K562 (cell line): ENCODE data around the gene LZTS3. TPM values are rescaled to one million over a fixed set of nuclear protein-coding genes. Genes with fewer than 3 reads are reported as not detected.

Experiments
- ATAC-seq: fragments of 200-7000 bp; cut with Tn5 transposase; 3 replicates; pipeline ENCODE4 v1.9.1; 2020; ENCODE audit warnings: moderate library complexity
- BruUV-seq: library from RNA; stranded (reverse); fragments of 400-500 nt; replicated peaks from 2 replicates; lab custom pipeline; 2021; lab: Mats Ljungman, UMichigan
- CTCF ChIA-PET: fragments of 300-600 bp; formaldehyde crosslinking; extraction: SDS; loops from one replicate; lab custom pipeline; 2021; ENCODE audit warnings: low intra/inter-chr PET ratio; lab: Yijun Ruan, JAX
- POLR2A ChIA-PET: fragments of 300-600, 350-650 bp; sonication (Branson Sonifier 250); formaldehyde crosslinking; extraction: SDS; loops from one replicate; lab custom pipeline; 2021; ENCODE audit warnings: antibody characterized with exemption, inconsistent platforms; lab: Yijun Ruan, JAX
- DNase-seq, 4 experiments: peaks; one replicate each; pipeline versions ENCODE4 v3.0.0 to v3.0.0-alpha.2; 2011 to 2018; ENCODE audit warnings: low spot score in 3 of 4, mixed read lengths in 3 of 4; ENCODE audit errors: extremely low read depth in 1 of 4
- FAIRE-seq: peaks from 2 replicates; lab custom pipeline; 2011; peaks lifted over from hg19 to GRCh38; lab: Jason Lieb, UNC
- H2AFZ ChIP-seq: 2 replicates; pipeline ENCODE4 v1.6.0; 2011; ENCODE audit warnings: low read depth, low read length, control low read depth, inconsistent platforms
- H3K27ac ChIP-seq: fragments of 200-600 bp; 3 replicates; pipeline ENCODE4 v1.8.0; 2011; ENCODE audit warnings: low read depth, mild to moderate bottlenecking, control low read depth, inconsistent platforms, low read length, moderate library complexity, mixed read lengths; ENCODE audit errors: extremely low read depth
- H3K27me3 ChIP-seq, 2 experiments: fragments of 300-600 bp in 1 of 2; 2 replicates in 1 of 2; 3 replicates in 1 of 2; pipeline versions ENCODE4 v1.6.0 to v1.8.0; 2011; ENCODE audit warnings: inconsistent platforms in 2 of 2, low read length in 2 of 2, mild to moderate bottlenecking in 1 of 2, mixed read lengths in 1 of 2, moderate library complexity in 1 of 2; ENCODE audit not compliant: control insufficient read depth in 2 of 2, insufficient read depth in 2 of 2
- H3K36me3 ChIP-seq: fragments of 300-600 bp; 3 replicates; pipeline ENCODE4 v1.8.0; 2011; ENCODE audit warnings: mild to moderate bottlenecking, low read length, inconsistent platforms; ENCODE audit not compliant: control insufficient read depth, insufficient read depth
- H3K4me1 ChIP-seq, 2 experiments: fragments of 200-600 bp in 1 of 2; replicated peaks in 1 of 2; 2 replicates in 1 of 2; 3 replicates in 1 of 2; pipeline versions ENCODE4 v1.5.1 to v1.8.0; 2011; ENCODE audit warnings: inconsistent platforms in 2 of 2, low read length in 2 of 2, mild to moderate bottlenecking in 1 of 2, mixed read lengths in 1 of 2, moderate library complexity in 1 of 2; ENCODE audit not compliant: control insufficient read depth in 2 of 2, insufficient read depth in 2 of 2
- H3K4me2 ChIP-seq: 2 replicates; pipeline ENCODE4 v1.6.1; 2011; ENCODE audit warnings: low read length, control low read depth, inconsistent platforms, mixed read lengths; ENCODE audit not compliant: insufficient read depth
- H3K4me3 ChIP-seq: fragments of 200-600 bp; sonication (generic), shearing (Covaris generic); 2 replicates; pipeline ENCODE4 v1.5.1; 2016; ENCODE audit warnings: control low read depth, inconsistent platforms
- H3K79me2 ChIP-seq: fragments of 200-600 bp; 3 replicates; pipeline ENCODE4 v1.8.0; 2011; ENCODE audit warnings: low read length, inconsistent platforms; ENCODE audit not compliant: control insufficient read depth, insufficient read depth
- H3K9ac ChIP-seq, 2 experiments: 2 replicates each; pipeline versions ENCODE4 v1.6.0 to v1.6.1; 2011; ENCODE audit warnings: low read depth in 2 of 2, low read length in 2 of 2, control low read depth in 1 of 2, inconsistent platforms in 1 of 2, mild to moderate bottlenecking in 1 of 2, mixed read lengths in 1 of 2; ENCODE audit not compliant: insufficient read depth in 1 of 2
- H3K9me1 ChIP-seq: one replicate; pipeline ENCODE4 v1.6.0; 2011; ENCODE audit warnings: inconsistent platforms, mild to moderate bottlenecking, low read length, moderate library complexity; ENCODE audit not compliant: control insufficient read depth, insufficient read depth
- H3K9me3 ChIP-seq: replicated peaks from 2 replicates; pipeline ENCODE4 v1.5.1; 2011; ENCODE audit warnings: low read depth, low read length, inconsistent platforms; ENCODE audit not compliant: control insufficient read depth, insufficient read depth
- H4K20me1 ChIP-seq: replicated peaks from 2 replicates; pipeline ENCODE4 v1.6.1; 2011; ENCODE audit warnings: low read length, inconsistent platforms, mixed read lengths; ENCODE audit not compliant: control insufficient read depth, insufficient read depth
- CREBBP ChIP-seq: IDR thresholded peaks from one replicate; pipeline ENCODE4 v1.6.1; 2012; ENCODE audit warnings: low read depth, mild to moderate bottlenecking, control low read depth, inconsistent platforms, low read length
- CTBP1 ChIP-seq: fragments of 450-650 bp; IDR thresholded peaks from 2 replicates; pipeline ENCODE4 v1.6.1; 2016; ENCODE audit warnings: borderline replicate concordance
- DNMT1 ChIP-seq: fragments of 450-650 bp; IDR thresholded peaks from 2 replicates; pipeline ENCODE4 v1.6.1; 2016; ENCODE audit warnings: antibody characterized with exemption, mild to moderate bottlenecking
- KAT7 ChIP-seq: sonication (generic); formaldehyde crosslinking; IDR thresholded peaks from 2 replicates; pipeline ENCODE4 v1.8.0; 2022; ENCODE audit warnings: missing genetic modification reagents, mild to moderate bottlenecking, borderline replicate concordance
- PML ChIP-seq: IDR thresholded peaks from 2 replicates; pipeline ENCODE4 v1.6.1; 2012; ENCODE audit warnings: low read length, inconsistent platforms
- RFX7 ChIP-seq: fragments of 250-450 bp; sonication (Bioruptor Pico); IDR thresholded peaks from 2 replicates; pipeline ENCODE4 v1.5.1; 2021; ENCODE audit warnings: mild to moderate bottlenecking
- TEAD4 ChIP-seq, 2 experiments: sonication (generic) in 1 of 2; formaldehyde crosslinking in 1 of 2; IDR thresholded peaks; 2 replicates each; pipeline versions ENCODE4 v1.6.1 to v1.8.0; 2012 to 2022; ENCODE audit warnings: borderline replicate concordance in 1 of 2, inconsistent platforms in 1 of 2, low read length in 1 of 2, mild to moderate bottlenecking in 1 of 2, missing genetic modification reagents in 1 of 2
- ZC3H8 ChIP-seq: fragments of 450-650 bp; IDR thresholded peaks from 2 replicates; pipeline ENCODE4 v1.6.1; 2017
- ZKSCAN8 ChIP-seq: fragments of 200-800 bp; sonication (Bioruptor generic); IDR thresholded peaks from 2 replicates; pipeline ENCODE4 v1.6.1; 2016; ENCODE audit warnings: missing genetic modification characterization, missing compliant biosample characterization
- ZNF212 ChIP-seq: fragments of 450-650 bp; formaldehyde crosslinking; IDR thresholded peaks from 2 replicates; pipeline ENCODE4 v1.4.0; 2020; ENCODE audit warnings: mild to moderate bottlenecking
- ZNF583 ChIP-seq: fragments of 250-450 bp; sonication (Bioruptor Pico); IDR thresholded peaks from 2 replicates; pipeline ENCODE4 v1.4.0; 2020
- ZSCAN29 ChIP-seq: fragments of 450-650 bp; IDR thresholded peaks from 2 replicates; pipeline ENCODE4 v1.6.1; 2017
- WGBS: fragments of 100-300 bp; shearing (Covaris generic); methylation state at CpG from one replicate; pipeline ENCODE4 v1.1.6; 2016; ENCODE audit warnings: low coverage, mixed read lengths; ENCODE audit not compliant: insufficient coverage; ENCODE audit errors: missing lambda C conversion rate; 5-methylcytosine and 5-hydroxymethylcytosine counted together
- in situ Hi-C: fragments of 300-500 bp; cut with MboI; formaldehyde crosslinking; loops from 4 replicates; pipeline ENCODE4 v1.15.0; 2018; ENCODE audit warnings: inconsistent platforms, mixed read lengths
- intact Hi-C: fragments of 100-400 bp; cut with micrococcal nuclease; formaldehyde crosslinking; loops from 2 replicates; pipeline ENCODE4 v1.14.2; 2022
- polyA plus RNA-seq, 8 experiments: library from polyadenylated mRNA; depleted of rRNA in 4 of 8; stranded (reverse) in 5 of 8; unstranded in 3 of 8; fragments of >200 nt; fragmentation: Nextera tagmentation in 2 of 8; fragmentation: Illumina TruSeq in 1 of 8; extraction: Ambion mirVana in 2 of 8; extraction: Trizol in 1 of 8; gene quantifications; 2 replicates each; pipeline versions ENCODE4 v1.2.1 to v1.2.3, GENCODE V29; 2011 to 2014; ENCODE audit warnings: inconsistent platforms in 1 of 8, missing spikeins in 1 of 8
- total RNA-seq, 7 experiments: library from RNA; depleted of rRNA in 6 of 7; stranded (reverse); fragments of >200 nt in 6 of 7; fragmentation: Illumina TruSeq in 2 of 7; extraction: Trizol in 2 of 7; gene quantifications; 2 replicates each; pipeline versions ENCODE4 v1.2.1 to v1.2.3, GENCODE V29; 2011 to 2021; ENCODE audit warnings: low replicate concordance in 1 of 7
- TF ChIP-seq, protein P1 (sequence below), 3 experiments: IDR thresholded peaks in 2 of 3; conservative IDR thresholded peaks in 1 of 3; 2 replicates each; pipeline ENCODE4 v1.5.1; 2011 to 2012; ENCODE audit warnings: low read length in 3 of 3, mild to moderate bottlenecking in 3 of 3, control low read depth in 2 of 3, improper control_type of control experiment in 1 of 3, inconsistent platforms in 1 of 3, low read depth in 1 of 3, mixed read lengths in 1 of 3, moderate library complexity in 1 of 3; ENCODE audit not compliant: insufficient read depth in 2 of 3
- TF ChIP-seq, protein P2 (sequence below): fragments of 250-450 bp; sonication (Bioruptor Pico); IDR thresholded peaks from 2 replicates; pipeline ENCODE4 v1.8.0; 2021; ENCODE audit warnings: moderate library complexity, mild to moderate bottlenecking, inconsistent platforms
- TF ChIP-seq, protein P3 (sequence below), 2 experiments: IDR thresholded peaks; 2 replicates each; pipeline ENCODE4 v1.6.1; 2012; ENCODE audit warnings: improper control_type of control experiment in 2 of 2, low read depth in 2 of 2, low read length in 2 of 2, borderline replicate concordance in 1 of 2

Gene LZTS3
- total and polyA plus RNA-seq, 9 of the 15 experiments (the other 6 are each of a cell fraction or from before 2014, with no cell fraction given): 0.07 to 2.9 (median 2.0) TPM

DNA sequence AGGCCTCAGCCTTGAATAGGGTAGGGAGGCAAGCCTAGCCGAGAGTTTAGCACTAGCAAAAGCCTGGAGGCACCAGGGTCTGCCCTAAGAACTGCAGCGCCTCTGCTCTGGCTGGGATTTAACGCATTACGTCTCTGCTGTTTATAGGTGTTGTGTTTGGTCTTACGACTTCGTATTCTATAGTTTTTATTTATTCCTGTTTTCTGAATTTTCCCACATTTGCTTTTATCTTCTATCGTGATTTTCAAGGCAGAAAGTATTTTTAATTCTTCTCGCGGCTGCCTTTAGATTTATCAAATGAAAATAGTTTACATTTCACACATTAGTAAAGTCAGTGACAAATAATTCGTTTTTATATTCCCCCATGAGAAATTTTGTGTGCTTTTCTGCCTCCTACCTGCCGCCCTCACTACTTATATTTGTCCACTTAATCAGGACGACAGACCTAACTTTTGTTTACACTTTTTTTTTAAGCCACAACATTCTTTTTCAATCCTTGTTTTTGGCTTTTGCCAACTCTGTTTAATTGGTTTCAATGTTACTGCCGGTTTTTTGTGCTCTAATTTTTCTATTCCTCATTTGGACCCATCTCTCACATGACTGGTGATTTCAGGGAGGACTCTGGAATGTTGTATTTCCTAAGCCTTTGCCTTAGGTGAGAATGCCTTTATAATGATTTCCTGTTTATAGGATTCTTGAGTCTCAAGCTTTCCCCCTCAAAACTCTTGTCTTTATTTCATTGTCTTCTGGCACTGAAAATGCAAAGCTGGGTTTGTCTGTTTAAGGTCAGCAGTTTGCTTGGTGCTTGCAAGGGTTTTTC is 1.3 kb upstream of the LZTS3 start (continued):
- TF ChIP-seq, protein P1, sequence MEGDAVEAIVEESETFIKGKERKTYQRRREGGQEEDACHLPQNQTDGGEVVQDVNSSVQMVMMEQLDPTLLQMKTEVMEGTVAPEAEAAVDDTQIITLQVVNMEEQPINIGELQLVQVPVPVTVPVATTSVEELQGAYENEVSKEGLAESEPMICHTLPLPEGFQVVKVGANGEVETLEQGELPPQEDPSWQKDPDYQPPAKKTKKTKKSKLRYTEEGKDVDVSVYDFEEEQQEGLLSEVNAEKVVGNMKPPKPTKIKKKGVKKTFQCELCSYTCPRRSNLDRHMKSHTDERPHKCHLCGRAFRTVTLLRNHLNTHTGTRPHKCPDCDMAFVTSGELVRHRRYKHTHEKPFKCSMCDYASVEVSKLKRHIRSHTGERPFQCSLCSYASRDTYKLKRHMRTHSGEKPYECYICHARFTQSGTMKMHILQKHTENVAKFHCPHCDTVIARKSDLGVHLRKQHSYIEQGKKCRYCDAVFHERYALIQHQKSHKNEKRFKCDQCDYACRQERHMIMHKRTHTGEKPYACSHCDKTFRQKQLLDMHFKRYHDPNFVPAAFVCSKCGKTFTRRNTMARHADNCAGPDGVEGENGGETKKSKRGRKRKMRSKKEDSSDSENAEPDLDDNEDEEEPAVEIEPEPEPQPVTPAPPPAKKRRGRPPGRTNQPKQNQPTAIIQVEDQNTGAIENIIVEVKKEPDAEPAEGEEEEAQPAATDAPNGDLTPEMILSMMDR (IDR thresholded peaks at IDR 0.05 in 2 of 3, conservative IDR thresholded peaks at IDR 0.05 in 1 of 3; ENCODE audit: insufficient read depth in 2 of 3, low read depth in 1 of 3, low read length in 3 of 3): 0 out of 6 replicates have a peak, but pooled peaks of 1 of the 3 experiments have one; percentile 8
- TF ChIP-seq PML: no peak

DNA sequence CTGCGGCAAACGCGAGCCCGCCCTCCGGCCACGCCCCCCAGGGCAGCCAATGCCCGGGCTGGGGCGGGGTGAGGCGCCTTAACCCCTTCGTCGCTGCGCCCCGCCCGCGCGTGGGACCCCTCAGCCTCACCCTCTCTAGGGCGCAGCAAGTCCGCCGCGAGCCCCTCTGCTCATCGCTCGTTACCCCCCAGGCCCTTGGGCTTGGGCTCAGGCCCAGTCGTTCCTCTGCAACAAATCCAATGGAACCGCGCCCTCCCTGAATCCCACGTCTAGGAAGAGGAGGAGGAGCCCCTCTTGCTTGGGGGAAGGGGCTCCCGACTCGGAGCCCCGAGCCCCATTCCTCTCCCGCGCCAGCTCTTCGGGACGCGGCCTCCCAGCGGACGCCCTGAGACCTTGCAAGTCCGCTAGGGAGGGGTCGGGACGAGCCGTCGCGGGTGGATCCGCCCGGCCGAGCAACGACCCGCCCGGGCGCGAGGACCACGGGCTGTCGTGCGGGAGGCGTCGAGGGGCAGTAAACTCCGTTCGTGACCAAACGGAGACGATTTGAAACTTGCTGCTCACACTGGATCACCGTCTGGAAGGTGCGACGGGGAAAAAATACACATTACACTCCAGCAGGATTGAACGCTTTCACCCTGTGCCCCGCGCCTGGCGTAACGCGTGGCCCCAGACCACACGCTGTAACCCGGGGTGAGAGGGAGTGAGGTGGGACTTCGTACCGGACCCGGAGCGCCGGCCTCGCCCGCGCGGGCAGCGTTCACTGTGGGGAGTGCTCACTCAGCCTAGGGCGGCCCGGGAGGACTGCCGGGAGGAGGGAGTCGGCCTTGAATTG is 477 bp upstream of the LZTS3 start:
- in situ Hi-C loops (no loop called here), intact Hi-C loops (no loop called here)
- CTCF ChIA-PET: no interaction called here
- H4K20me1 ChIP-seq: no peaks in the 10 kb centered on the region
- H3K36me3 ChIP-seq: no peaks in the 10 kb centered on the region
- H3K9ac ChIP-seq: peak overlapping the region; percentile 83 to 94
- no peaks in the 10 kb centered on the region for H3K9me3 ChIP-seq
- H3K79me2 ChIP-seq: peaks cover 11% of the 10 kb centered on the region; the same call in 2 of the 3 replicates
- FAIRE-seq (no peak), DNase-seq (peak; percentile 88 to 94 (median 94)), ATAC-seq (peak; percentile 93)
- 1% methylated on average over 51 of the region's 84 CpGs for WGBS
- peak overlapping the region; percentile 87 for H3K27ac ChIP-seq
- no TSS peak for BruUV-seq
- H3K4me1 ChIP-seq: peaks cover 4 to 24% of the 10 kb centered on the region in 2 experiments; a peak in 4 of 5 replicates
- POLR2A ChIA-PET: no interaction called here
- peak overlapping the region; percentile 88 for H3K4me2 ChIP-seq
- H3K27me3 ChIP-seq: no peaks in the 10 kb centered on the region
- H3K4me3 ChIP-seq: peak overlapping the region; percentile 91
- H3K9me1 ChIP-seq: no peaks in the 10 kb centered on the region
- H2AFZ ChIP-seq: peak overlapping the region; percentile 95
- TF ChIP-seq ZC3H8: no peak
- no peak for TF ChIP-seq ZNF583 (CRISPR knock-in tag)
- TF ChIP-seq DNMT1: no peak
- TF ChIP-seq ZKSCAN8 (CRISPR knock-in tag): no peak
- no peak for TF ChIP-seq ZSCAN29
- TF ChIP-seq CTBP1: no peak
- TF ChIP-seq, protein P2, sequence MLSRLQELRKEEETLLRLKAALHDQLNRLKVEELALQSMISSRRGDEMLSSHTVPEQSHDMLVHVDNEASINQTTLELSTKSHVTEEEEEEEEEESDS (CRISPR knock-in tag): no peak
- TF ChIP-seq ZNF212 (CRISPR knock-in tag): no peak
- no peak for TF ChIP-seq RFX7 (CRISPR knock-in tag)
- no peak for TF ChIP-seq TEAD4 (IDR thresholded peaks at IDR 0.05; ENCODE audit: low read length)
- TF ChIP-seq TEAD4 (CRISPR knock-in tag; IDR thresholded peaks at IDR 0.05; ENCODE audit: borderline replicate concordance): 0 out of 2 replicates have a peak, but pooled peaks have one; percentile 51
- peak; percentile 69; the same call in 1 of the 2 replicates for TF ChIP-seq KAT7 (CRISPR knock-in tag)
- no peak for TF ChIP-seq CREBBP
- TF ChIP-seq, protein P3, sequence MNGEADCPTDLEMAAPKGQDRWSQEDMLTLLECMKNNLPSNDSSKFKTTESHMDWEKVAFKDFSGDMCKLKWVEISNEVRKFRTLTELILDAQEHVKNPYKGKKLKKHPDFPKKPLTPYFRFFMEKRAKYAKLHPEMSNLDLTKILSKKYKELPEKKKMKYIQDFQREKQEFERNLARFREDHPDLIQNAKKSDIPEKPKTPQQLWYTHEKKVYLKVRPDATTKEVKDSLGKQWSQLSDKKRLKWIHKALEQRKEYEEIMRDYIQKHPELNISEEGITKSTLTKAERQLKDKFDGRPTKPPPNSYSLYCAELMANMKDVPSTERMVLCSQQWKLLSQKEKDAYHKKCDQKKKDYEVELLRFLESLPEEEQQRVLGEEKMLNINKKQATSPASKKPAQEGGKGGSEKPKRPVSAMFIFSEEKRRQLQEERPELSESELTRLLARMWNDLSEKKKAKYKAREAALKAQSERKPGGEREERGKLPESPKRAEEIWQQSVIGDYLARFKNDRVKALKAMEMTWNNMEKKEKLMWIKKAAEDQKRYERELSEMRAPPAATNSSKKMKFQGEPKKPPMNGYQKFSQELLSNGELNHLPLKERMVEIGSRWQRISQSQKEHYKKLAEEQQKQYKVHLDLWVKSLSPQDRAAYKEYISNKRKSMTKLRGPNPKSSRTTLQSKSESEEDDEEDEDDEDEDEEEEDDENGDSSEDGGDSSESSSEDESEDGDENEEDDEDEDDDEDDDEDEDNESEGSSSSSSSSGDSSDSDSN (IDR thresholded peaks at IDR 0.05; ENCODE audit: borderline replicate concordance in 1 of 2, low read depth in 2 of 2, low read length in 2 of 2): no peak
